Mesothelial cell of epicardium (in vitro differentiated cells): Measurements from ENCODE around the gene CIPC. TPM values are rescaled to one million over a fixed set of nuclear protein-coding genes. Genes with fewer than 3 reads are reported as not detected.
A peak's percentile ranks its signal among the peaks of the same experiment; 100 is the strongest.

Source experiments
- DNase-seq, 2 experiments: peaks; one replicate each; pipeline ENCODE4 v3.0.0; 2021; ENCODE audit warnings: low spot score in 2 of 2; ENCODE audit not compliant: unreplicated experiment in 2 of 2
- H3K27ac Mint-ChIP-seq: 2 replicates; pipeline ENCODE4 v1.8.0; 2021; ENCODE audit warnings: mixed read lengths
- H3K27me3 Mint-ChIP-seq: 2 replicates; pipeline ENCODE4 v1.8.0; 2021; ENCODE audit warnings: low read depth, mixed read lengths
- H3K36me3 Mint-ChIP-seq: 2 replicates; pipeline ENCODE4 v1.8.0; 2021; ENCODE audit warnings: mixed read lengths
- H3K4me1 Mint-ChIP-seq: 2 replicates; pipeline ENCODE4 v1.8.0; 2021; ENCODE audit warnings: mixed read lengths
- H3K4me3 Mint-ChIP-seq: 2 replicates; pipeline ENCODE4 v1.8.0; 2021; ENCODE audit warnings: mild to moderate bottlenecking, moderate library complexity, mixed read lengths
- H3K9me3 Mint-ChIP-seq: 2 replicates; pipeline ENCODE4 v1.8.0; 2021; ENCODE audit warnings: mixed read lengths
- total RNA-seq: library from RNA; stranded (reverse); gene quantifications from 3 replicates; pipeline ENCODE4 v1.2.1, GENCODE V29; 2021
- TF ChIP-seq, protein P1 (sequence below): fragments of 200-600 bp; sonication (generic); IDR thresholded peaks from one replicate; pipeline ENCODE4 v1.5.0; 2021; ENCODE audit warnings: antibody characterized with exemption; ENCODE audit not compliant: unreplicated experiment

Gene CIPC
- total RNA-seq, 1 donor from 2014 or later = 22.9 TPM

- DNase-seq = no peak
- no peaks in the 10 kb centered on the region for H3K9me3 Mint-ChIP-seq
- H3K4me3 Mint-ChIP-seq = no peak overlapping the region
- no peaks in the 10 kb centered on the region for H3K36me3 Mint-ChIP-seq
- no peaks in the 10 kb centered on the region for H3K27me3 Mint-ChIP-seq
- peaks cover 28% of the 10 kb centered on the region for H3K4me1 Mint-ChIP-seq
- TF ChIP-seq, protein P1, sequence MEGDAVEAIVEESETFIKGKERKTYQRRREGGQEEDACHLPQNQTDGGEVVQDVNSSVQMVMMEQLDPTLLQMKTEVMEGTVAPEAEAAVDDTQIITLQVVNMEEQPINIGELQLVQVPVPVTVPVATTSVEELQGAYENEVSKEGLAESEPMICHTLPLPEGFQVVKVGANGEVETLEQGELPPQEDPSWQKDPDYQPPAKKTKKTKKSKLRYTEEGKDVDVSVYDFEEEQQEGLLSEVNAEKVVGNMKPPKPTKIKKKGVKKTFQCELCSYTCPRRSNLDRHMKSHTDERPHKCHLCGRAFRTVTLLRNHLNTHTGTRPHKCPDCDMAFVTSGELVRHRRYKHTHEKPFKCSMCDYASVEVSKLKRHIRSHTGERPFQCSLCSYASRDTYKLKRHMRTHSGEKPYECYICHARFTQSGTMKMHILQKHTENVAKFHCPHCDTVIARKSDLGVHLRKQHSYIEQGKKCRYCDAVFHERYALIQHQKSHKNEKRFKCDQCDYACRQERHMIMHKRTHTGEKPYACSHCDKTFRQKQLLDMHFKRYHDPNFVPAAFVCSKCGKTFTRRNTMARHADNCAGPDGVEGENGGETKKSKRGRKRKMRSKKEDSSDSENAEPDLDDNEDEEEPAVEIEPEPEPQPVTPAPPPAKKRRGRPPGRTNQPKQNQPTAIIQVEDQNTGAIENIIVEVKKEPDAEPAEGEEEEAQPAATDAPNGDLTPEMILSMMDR = no peak
- no peak overlapping the region for H3K27ac Mint-ChIP-seq
These were observed 36.3 kb upstream of the CIPC start for GRCh38 chr14:77061630-77062257.

DNA sequence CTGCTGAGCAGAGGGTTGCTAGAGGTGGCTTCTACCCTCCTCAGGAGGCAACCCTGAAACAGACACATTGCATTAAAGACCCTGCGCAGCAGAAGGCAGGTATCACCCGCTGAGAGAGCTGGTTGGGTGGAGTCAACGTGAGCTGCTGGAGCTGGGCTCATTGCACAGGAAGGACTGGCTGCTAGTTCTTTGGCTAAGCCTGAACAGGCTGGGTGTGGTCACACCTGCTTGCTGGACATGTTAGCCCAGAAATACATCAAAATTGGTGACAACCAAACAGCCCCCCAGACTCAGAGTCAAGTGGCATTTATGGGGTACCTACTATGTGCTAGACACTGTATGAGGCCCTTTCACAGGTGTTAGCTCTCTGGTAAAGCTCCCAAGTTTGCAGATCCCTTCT is 35.8 kb upstream of the CIPC start:
- no peak overlapping the region for H3K4me3 Mint-ChIP-seq
- no peak for DNase-seq
- no peaks in the 10 kb centered on the region for H3K9me3 Mint-ChIP-seq
- TF ChIP-seq, protein P1 = no peak
- peaks cover 33% of the 10 kb centered on the region for H3K4me1 Mint-ChIP-seq
- no peak overlapping the region for H3K27ac Mint-ChIP-seq
- no peaks in the 10 kb centered on the region for H3K27me3 Mint-ChIP-seq
- H3K36me3 Mint-ChIP-seq = no peaks in the 10 kb centered on the region

DNA sequence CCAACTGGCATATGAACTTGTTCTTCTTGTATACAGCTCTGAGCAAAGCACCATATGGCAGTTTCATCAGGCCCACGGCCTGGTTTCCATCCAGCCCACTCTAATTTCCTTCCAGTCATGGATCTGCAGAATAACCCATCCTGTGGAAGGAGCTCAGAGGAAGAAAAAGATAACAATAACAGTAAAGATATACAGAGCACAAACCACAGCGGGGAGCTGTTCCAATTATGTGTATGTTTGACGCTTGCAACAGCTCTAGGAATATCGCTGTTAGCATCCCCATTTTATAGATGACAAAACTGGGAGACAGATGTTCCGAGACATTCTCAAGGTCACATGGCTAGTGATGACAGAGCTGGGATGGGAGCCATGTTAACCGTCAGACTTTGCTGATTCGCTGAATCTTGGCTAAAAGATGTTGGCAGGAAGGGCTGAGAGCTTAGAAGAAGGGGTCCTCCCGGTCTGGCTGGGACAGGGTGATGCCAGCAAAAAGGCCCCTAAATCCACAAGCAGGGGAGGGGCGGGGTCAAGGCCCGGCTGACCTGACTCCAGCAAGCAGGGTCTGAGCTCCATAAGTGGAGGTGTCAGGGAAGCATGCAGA is 34.4 kb upstream of the CIPC start:
- TF ChIP-seq, protein P1 = no peak
- Mint-ChIP-seq H3K4me3 (no peak overlapping the region), H3K36me3 (no peaks in the 10 kb centered on the region), H3K27ac (no peak overlapping the region), H3K27me3 (no peaks in the 10 kb centered on the region), H3K9me3 (no peaks in the 10 kb centered on the region), H3K4me1 (peaks cover 40% of the 10 kb centered on the region)
- no peak for DNase-seq

DNA sequence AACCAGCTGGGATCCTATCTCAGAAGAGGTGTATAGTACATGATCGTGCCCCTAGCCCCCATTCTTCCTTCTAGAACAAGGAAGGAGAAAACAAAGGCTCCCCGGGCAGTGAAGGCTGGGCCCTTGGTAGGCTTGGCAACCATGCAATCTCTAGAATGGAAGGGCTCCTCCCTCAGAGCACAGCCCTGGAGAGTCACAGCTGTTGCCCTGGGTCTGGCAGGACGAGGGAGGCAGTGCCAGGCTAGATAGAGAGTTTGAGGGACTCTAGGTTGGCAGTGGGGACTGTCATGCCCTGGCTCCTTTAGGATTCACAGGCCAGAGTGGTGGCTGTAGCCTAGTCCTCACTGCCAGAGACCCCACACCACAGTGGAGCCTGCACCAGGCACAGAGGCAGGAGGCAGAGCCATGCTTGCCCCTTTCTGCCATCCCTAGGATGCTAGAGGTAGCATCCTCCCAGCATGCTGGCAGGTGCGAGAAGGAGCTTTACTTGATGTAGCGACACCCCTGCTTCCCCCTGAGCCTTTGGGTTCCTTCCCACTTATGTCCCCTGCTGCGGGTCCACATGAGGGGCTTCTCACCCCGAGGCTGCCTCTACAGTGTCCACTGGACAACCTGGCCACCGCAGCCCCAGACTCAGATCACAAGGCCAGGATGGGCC is 33.4 kb upstream of the CIPC start:
- TF ChIP-seq, protein P1 = no peak

GRCh38 chr14:77065851-77066577 is 32.0 kb upstream of the CIPC start:
- H3K27me3 Mint-ChIP-seq = no peaks in the 10 kb centered on the region

More for the DNA sequence above, 33.4 kb upstream of the CIPC start:
- Mint-ChIP-seq H3K27ac (no peak overlapping the region), H3K4me1 (peaks cover 36% of the 10 kb centered on the region), H3K36me3 (no peaks in the 10 kb centered on the region), H3K9me3 (no peaks in the 10 kb centered on the region), H3K27me3 (no peaks in the 10 kb centered on the region), H3K4me3 (no peak overlapping the region)
- DNase-seq = no peak

More at GRCh38 chr14:77065851-77066577, 32.0 kb upstream of the CIPC start:
- TF ChIP-seq, protein P1 = no peak
- DNase-seq = no peak
- peaks cover 47% of the 10 kb centered on the region for H3K4me1 Mint-ChIP-seq
- no peaks in the 10 kb centered on the region for H3K9me3 Mint-ChIP-seq
- no peak overlapping the region for H3K4me3 Mint-ChIP-seq
- H3K36me3 Mint-ChIP-seq = no peaks in the 10 kb centered on the region
- H3K27ac Mint-ChIP-seq = peak overlapping the region; percentile 61
